ENCODE measurements around the gene BBIP1.

BBIP1 gene

DNA sequence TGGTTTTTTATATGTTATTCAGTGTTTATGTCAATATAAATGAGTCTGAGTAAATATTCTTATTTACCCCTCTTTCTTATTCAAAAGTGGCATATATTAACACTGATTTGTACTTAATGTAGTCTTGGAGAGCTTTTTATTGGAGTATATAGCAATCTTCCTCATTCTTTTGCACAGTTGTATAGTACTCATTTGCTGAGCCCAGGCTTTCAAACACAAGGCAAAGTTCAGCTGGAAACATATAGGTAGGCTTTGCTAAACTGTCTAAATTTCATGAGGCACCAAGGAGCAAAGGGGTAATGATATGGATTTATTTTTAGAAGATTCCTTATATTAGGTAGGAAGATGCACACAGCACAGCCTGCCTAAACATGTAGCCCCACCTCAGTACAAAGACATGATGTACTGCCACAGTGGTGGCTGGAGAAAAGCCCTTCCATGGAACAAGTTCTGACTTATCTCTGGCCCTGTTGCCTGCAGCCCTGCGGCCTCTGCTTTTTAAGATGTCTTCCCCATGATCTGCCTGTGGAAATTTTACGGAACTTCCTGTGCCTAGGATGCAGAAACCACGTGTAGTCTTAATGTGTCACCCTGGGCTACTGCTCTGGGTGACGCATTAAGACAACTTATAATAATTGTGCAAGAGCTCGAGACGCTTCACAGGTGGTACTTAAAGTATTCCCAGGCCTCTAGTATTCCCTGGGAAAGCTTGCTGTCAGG, 56.9 kb downstream of the BBIP1 start:
- no peak for DNase-seq

DNA sequence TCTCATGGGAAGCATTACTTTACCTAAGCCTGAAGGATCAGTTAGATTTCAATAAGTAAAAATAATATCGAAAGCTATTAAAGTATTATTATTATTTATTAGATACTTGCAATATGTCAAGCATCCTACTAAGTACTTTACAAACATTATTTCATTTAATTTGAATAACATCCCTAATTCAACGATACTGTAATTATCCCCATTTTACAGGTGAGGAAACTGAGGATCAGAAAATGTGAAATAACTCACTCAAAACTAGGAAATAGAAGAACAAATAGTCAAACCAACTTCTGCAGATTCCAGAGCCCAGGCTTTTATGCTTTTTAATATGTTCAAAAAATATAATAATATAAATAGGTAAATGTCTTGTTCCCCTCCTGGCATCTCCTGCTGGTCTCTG, 57.5 kb downstream of the BBIP1 start:
- no peak for DNase-seq

DNA sequence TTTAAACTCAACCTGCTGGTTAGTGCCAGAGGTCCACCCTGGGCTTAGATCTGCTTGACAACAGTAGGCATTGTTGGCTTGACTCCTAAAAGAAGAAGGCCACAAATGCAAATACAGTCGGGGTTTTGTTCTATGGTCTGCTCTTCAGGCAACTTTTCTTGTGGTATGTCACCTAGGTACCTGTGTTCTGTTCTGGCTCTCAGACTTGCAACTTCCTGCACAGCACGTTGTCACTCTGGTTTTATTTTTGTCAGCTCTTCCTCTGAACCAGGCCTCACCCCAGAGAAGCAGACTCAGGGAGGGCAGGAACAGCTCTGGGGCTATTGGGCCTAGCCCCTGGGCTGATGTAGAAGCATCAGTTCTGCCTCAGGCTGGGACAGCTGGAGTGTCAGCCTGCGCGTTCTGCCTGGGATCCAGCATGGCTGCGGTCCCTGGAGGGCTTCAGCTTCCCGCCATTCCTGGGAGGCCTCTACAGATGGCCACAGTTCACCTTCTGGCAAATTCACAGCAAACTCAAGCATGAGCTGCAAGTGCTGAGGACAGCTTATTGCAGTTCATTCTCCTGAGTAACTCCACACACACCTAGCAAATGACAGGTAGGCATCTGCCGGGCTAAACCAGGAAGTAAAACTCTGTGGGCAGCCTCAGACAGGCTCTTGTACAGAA, 58.3 kb downstream of the BBIP1 start:
- DNase-seq = no peak

DNA sequence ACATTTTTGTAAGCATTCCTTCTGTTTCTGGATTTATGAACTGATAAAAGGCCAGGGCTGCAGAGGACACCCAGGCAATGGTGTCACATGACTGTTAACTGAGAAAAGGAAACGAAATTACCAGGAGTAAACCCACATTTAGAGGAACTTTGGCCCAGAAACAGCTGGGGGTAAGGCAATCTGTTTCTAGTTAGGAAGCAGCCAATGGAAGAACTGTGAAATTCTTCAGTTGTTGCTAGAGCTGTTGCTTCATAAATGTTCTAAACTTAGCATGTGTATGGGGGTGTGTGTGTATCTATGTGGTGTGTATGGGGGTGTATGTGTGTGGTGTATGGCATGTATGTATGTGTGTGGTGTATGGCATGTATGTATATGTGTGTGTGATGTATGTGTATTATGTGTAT, 59.0 kb downstream of the BBIP1 start:
- no peak for DNase-seq

DNA sequence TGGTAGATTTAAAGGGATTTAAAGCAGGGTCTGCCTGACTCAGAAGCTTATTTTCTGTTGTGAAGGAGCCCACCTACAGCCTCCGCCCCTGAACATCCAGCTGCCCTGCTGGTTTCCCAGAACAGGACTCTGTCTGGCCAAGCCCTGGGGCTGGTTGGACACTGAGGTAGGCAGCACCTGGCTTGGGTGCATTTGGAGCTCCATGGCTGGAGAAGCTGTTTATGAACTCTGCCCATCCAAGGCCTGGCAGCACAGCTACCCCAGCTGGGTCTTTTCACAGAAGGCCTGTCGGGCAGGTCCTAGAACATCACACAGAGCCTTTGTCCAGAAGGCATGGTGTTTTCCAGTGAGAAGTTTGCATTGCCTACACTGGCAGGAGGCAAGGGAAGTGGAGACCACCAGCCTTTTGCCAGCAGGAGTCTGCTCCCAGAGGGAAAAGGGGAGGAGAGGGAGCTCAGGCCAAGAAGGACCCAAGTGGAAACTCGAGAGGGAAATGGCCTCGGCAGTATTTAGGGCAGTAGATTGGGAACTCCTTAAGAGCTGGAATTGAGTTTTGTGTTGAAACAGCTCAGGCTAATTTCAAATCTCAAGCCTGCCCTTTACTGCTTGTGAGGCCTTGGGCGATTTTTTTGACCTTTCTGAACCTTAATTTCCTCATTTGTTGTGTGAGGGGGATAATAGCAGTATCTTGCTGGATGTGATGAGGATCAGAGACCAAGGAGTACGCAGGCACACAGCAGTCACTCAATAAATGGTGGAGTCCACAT, 59.6 kb downstream of the BBIP1 start:
- DNase-seq = no peak

DNA sequence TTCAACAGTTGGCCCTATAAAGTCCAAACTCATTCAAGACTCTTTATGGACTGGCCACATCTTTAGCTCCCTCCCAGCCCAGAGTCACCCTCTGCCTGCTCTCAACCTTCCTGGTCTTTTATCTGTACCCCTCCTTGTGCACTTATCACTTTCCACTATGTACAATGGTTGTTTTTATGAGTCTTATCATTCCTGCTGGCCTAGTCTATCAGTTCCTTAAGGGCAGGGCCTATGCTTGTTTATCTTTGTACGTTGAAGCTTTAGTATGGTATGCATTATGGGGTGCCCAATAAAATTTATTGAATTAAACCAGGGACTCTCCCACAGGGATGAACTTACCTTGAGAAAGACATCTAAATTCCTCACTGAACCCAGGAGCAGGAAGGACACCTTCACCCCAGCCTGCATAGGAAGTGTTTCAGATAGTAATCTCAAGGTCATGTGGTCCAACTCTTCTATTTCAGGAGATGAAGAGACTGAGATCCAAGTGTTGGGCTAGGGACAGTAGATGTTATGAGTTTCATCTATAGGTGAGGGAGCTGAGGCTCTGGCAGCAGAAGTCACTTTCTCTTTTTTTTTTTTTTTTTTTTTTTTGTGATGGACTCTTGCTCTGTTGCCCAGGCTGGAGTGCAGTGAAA, 60.6 kb downstream of the BBIP1 start:
- no peak for DNase-seq

DNA sequence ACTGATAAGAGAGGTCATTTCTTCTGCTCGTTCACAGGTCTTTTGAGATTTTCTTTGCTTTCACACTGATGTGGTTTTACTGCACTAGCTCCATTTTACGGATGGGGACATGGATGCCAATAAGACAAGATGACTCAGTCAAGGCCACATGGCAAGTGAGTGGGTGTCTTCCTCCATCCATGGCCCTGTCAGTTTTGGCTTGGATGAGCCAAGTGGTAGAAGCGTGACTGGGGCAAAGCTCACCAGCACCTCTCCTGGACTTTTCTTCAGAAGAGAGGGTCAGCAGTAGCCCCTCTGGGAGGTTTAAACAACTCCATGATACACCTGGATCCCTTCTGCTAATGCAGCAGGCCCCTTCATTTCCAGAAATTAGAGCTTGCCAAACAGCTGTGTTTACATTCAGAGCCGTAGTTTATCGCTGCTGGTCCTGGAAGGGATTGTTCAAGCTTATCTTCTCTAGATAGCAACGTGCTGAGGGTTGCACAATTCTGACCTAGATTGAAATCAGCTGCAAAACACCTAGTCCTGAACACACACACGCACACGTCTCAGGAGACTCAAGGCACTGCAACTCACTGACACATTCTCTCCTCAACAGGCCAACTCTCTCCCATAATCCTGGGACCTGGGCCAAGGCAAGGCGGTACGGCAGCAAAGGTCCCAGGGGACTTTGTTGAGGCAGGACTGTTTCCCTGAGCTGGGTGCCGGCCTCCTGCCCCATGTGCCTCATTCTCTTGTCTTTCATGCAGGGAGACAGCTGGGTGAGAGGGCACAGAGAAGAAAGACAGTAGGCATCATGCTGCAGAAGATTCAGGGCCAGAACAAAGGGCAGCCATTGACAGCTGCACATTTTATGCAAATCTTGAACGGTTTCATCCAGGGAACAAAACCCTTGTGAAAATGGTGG, 61.5 kb downstream of the BBIP1 start:
- peak; percentile 58 to 81 for DNase-seq

DNA sequence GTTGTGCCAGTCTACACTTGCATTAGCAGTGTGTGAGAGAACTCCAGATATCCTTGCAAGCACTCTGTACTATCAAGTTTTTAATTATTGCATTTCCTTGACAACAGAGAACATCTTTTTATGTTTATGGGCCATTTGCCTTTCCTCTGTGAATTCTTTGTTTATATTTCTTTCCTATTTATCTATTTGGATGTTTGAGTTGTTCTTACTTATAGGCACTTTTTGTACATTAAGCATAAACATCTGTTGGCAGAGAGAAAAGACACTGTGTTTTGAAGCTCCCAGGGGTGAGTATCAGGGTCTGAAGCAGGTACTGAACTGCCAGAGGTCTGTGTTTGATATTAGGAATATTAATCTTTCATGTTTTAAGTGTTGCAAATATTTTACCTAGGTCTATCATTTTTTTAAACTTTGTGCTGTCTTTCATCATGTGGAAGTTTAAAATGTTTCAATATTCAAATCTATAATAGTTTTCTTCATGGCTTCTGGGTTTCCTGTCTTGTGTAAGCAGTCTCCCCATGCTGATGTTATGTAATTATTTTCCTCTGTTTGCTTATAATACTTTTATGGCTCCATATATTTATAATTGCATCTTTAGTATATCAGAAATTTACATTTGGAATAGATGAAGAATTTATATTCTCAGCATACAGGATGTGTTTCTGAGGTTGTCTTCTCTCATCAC, 64.9 kb downstream of the BBIP1 start:
- no peak for DNase-seq

DNA sequence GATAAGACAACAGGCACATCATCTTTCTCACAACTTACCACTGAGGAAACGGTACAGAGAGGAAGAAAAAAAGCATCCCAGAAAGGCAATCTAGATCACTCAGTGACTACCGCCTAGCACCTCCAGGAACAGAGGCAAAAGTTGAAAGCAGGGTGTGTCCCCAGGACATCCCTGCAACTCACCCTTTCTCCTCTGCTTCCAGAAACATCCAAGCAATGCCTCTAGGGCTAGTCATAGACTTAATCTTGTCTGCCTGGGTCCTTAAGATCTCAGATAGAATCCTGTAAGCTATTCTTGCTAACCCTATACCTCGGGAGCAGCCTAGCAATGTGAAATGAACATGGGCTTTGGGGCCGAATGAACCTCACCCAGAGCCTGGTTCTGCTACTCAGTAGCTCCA, 66.0 kb downstream of the BBIP1 start:
- DNase-seq = no peak

DNA sequence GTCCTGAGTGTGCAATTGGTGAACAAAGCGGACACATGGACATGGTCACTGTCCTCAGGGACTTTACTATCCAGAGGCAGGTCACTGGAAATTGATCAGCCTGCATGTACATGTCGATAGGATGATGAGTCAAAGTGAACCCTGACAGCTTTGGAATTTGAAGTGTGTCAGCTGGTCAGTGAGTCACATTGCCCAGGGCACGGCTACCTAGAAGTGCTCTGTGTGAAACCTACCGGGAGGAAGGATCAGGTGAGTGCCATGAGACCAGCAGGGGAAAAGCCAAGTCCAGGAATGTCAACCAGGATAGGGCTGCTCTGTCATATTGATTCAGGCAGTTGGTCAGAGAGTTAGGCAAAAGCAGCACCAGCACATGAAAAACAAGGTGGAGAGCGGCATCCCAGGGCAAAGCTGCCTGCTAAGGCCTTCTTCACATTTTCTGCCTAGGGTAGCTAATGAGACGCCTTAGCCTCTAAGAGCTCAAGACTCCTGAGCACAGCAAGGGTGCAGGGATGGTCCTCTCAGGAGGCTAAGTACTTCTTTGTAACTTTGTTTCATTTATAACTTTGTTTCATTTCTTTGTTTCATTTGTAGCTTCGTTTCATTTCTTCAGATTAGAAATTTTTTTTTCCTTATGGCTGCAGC, 66.6 kb downstream of the BBIP1 start:
- DNase-seq = no peak

DNA sequence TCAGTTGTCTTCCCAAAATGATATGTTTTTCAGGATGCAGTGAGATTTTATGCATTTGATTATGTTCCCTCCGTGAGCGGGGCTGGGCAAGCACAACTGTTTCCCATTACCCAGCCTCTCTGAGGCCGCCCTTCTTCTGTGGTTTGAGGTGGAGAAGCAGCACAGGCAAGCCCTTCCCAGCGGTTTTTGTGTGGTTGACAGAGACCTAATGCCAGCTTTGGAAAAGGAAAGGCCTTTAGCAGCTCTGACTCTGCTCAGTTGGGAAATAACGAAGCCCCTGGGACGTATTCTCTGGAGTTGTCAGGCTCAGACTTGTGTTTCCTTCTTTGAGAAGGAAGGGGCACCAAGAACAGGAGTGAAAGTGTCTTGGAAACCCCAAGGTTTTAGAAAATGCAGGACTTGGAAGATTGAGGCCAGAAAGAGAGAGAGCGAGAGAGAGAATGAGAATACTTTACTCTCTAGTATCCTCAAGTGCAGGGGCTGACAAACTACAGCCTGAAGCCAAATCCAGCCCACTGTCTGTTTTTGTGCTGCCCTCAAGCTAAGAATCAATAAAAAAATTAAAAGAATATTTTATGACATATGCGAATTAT, 67.9 kb downstream of the BBIP1 start:
- DNase-seq = no peak

DNA sequence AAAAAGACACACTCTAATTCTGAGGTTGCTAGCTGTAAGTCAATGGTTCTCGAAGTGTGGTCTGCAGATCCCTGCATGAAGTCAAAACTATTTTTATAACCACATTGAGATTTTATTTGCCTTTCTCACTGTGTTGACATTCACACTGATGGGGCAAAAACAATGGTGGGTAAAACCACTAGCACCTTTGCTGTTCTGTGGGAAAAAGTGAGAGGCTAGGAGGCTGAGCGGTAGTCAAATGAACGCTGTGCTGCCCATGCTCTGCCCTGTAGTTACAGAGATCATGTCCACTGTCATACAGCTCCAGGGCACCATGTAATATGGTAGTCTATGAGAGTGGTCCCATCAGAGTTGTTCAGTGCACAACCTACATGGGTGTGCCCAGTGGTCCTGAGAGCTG, 68.9 kb downstream of the BBIP1 start:
- no peak for DNase-seq
